Gastroesophageal sphincter (tissue), 3 donors: ENCODE results near the gene RPIA.

Experiments used
- EP300 ChIP-seq: sonication (generic); formaldehyde crosslinking; IDR thresholded peaks from one replicate; pipeline ENCODE4 v1.6.1; 2017; ENCODE audit warnings: antibody characterized with exemption, mild to moderate bottlenecking
- POLR2A ChIP-seq, 2 donors: fragments of 450-650 bp; IDR thresholded peaks; one replicate each; pipeline ENCODE4 v1.6.1; 2017; ENCODE audit warnings: antibody characterized with exemption in 2 of 2, mild to moderate bottlenecking in 2 of 2, moderate library complexity in 1 of 2
- POLR2AphosphoS5 ChIP-seq: sonication (generic); formaldehyde crosslinking; IDR thresholded peaks from one replicate; pipeline ENCODE4 v1.6.1; 2017; ENCODE audit warnings: antibody characterized with exemption
- TF ChIP-seq, protein P1 (sequence below), 4 experiments: fragments of 200-600 bp in 2 of 4; fragments of 450-650 bp in 2 of 4; sonication (generic) in 1 of 4; IDR thresholded peaks; one replicate each; pipeline ENCODE4 v1.5.1; 2017 to 2019; ENCODE audit warnings: antibody characterized with exemption in 4 of 4, mild to moderate bottlenecking in 2 of 4, moderate library complexity in 2 of 4

GRCh38 chr2:88770016-88770415, 78.5 kb downstream of the RPIA start:
- TF ChIP-seq POLR2AphosphoS5: no peak
- TF ChIP-seq, protein P1, sequence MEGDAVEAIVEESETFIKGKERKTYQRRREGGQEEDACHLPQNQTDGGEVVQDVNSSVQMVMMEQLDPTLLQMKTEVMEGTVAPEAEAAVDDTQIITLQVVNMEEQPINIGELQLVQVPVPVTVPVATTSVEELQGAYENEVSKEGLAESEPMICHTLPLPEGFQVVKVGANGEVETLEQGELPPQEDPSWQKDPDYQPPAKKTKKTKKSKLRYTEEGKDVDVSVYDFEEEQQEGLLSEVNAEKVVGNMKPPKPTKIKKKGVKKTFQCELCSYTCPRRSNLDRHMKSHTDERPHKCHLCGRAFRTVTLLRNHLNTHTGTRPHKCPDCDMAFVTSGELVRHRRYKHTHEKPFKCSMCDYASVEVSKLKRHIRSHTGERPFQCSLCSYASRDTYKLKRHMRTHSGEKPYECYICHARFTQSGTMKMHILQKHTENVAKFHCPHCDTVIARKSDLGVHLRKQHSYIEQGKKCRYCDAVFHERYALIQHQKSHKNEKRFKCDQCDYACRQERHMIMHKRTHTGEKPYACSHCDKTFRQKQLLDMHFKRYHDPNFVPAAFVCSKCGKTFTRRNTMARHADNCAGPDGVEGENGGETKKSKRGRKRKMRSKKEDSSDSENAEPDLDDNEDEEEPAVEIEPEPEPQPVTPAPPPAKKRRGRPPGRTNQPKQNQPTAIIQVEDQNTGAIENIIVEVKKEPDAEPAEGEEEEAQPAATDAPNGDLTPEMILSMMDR (IDR thresholded peaks at IDR 0.05): no peak
- TF ChIP-seq POLR2A (IDR thresholded peaks at IDR 0.05): no peak
- no peak for TF ChIP-seq EP300
